HepG2 (cell line): ENCODE measurements around the gene C20orf96. TPM values are rescaled to one million over a fixed set of nuclear protein-coding genes. Genes with fewer than 3 reads are reported as not detected.

ENCODE experiments used
- ATAC-seq: fragments of 200-7000 bp; cut with Tn5 transposase; 3 replicates; pipeline ENCODE4 v1.9.1; 2020; ENCODE audit warnings: mild to moderate bottlenecking, moderate library complexity
- BruUV-seq: library from RNA; stranded (reverse); fragments of 400-500 nt; replicated peaks from 2 replicates; lab custom pipeline; 2021; lab: Mats Ljungman, UMichigan
- CTCF ChIA-PET: fragments of 300-600 bp; formaldehyde crosslinking; extraction: SDS; loops from one replicate; lab custom pipeline; 2021; ENCODE audit warnings: low total read pairs, inconsistent platforms, low intra/inter-chr PET ratio; lab: Yijun Ruan, JAX
- POLR2A ChIA-PET: fragments of 350-600 bp; sonication (Branson Sonifier 250); formaldehyde crosslinking; loops from one replicate; lab custom pipeline; 2020; ENCODE audit warnings: antibody characterized with exemption, inconsistent platforms; lab: Yijun Ruan, JAX
- DNase-seq: peaks from one replicate; pipeline ENCODE4 v3.0.0-alpha.2; 2015; ENCODE audit warnings: low spot score
- FAIRE-seq: peaks from 3 replicates; lab custom pipeline; 2011; peaks lifted over from hg19 to GRCh38; lab: Jason Lieb, UNC
- H2AFZ ChIP-seq: one replicate; pipeline ENCODE4 v1.6.1; 2011; ENCODE audit warnings: low read length, inconsistent platforms
- H3K27ac ChIP-seq: fragments of 300-600 bp; 3 replicates; pipeline ENCODE4 v1.8.0; 2011; ENCODE audit warnings: mixed run types, mild to moderate bottlenecking, mixed read lengths, low read length, inconsistent platforms; ENCODE audit not compliant: insufficient read depth; ENCODE audit errors: extremely low read length
- H3K27me3 ChIP-seq, 2 experiments: fragments of 200-600 bp in 1 of 2; 2 replicates in 1 of 2; 3 replicates in 1 of 2; pipeline versions ENCODE4 v1.6.0 to v1.8.0; 2011; ENCODE audit warnings: low read length in 2 of 2, mild to moderate bottlenecking in 2 of 2, moderate library complexity in 2 of 2, inconsistent platforms in 1 of 2; ENCODE audit not compliant: insufficient read depth in 2 of 2, control insufficient read depth in 1 of 2
- H3K36me3 ChIP-seq, 2 experiments: fragments of 200-600 bp in 1 of 2; replicated peaks in 1 of 2; 2 replicates in 1 of 2; 3 replicates in 1 of 2; pipeline versions ENCODE4 v1.5.1 to v1.8.0; 2011; ENCODE audit warnings: low read length in 2 of 2, inconsistent platforms in 1 of 2; ENCODE audit not compliant: insufficient read depth in 2 of 2, control insufficient read depth in 1 of 2
- H3K4me1 ChIP-seq: 2 replicates; pipeline ENCODE4 v1.5.1; 2012; ENCODE audit warnings: low read length, inconsistent platforms; ENCODE audit not compliant: insufficient read depth
- H3K4me2 ChIP-seq: 2 replicates; pipeline ENCODE4 v1.6.0; 2011; ENCODE audit warnings: low read depth, low read length, inconsistent platforms
- H3K4me3 ChIP-seq, 3 experiments: fragments of 200-600 bp in 1 of 3; sonication (generic), shearing (Covaris generic) in 1 of 3; replicated peaks in 1 of 3; 2 replicates each; pipeline ENCODE4 v1.5.1; 2011 to 2016; ENCODE audit warnings: low read length in 3 of 3, inconsistent platforms in 2 of 3, low read depth in 2 of 3, mild to moderate bottlenecking in 2 of 3, control low read depth in 1 of 3, mixed read lengths in 1 of 3; ENCODE audit not compliant: insufficient read depth in 1 of 3
- H3K79me2 ChIP-seq: one replicate; pipeline ENCODE4 v1.6.1; 2011; ENCODE audit warnings: low read length, inconsistent platforms; ENCODE audit not compliant: insufficient read depth
- H3K9ac ChIP-seq: 2 replicates; pipeline ENCODE4 v1.6.0; 2011; ENCODE audit warnings: mild to moderate bottlenecking, low read depth, low read length, inconsistent platforms; ENCODE audit not compliant: insufficient read depth
- H3K9me3 ChIP-seq: 2 replicates; pipeline ENCODE4 v1.5.1; 2012; ENCODE audit warnings: mild to moderate bottlenecking, low read length
- H4K20me1 ChIP-seq: 2 replicates; pipeline ENCODE4 v1.6.0; 2011; ENCODE audit warnings: inconsistent platforms, mild to moderate bottlenecking, low read length, moderate library complexity; ENCODE audit not compliant: insufficient read depth
- BORCS8-MEF2B ChIP-seq: sonication (generic); formaldehyde crosslinking; IDR thresholded peaks from 2 replicates; pipeline ENCODE4 v1.8.0; 2022; ENCODE audit warnings: mild to moderate bottlenecking, missing genetic modification reagents
- DNMT1 ChIP-seq: sonication (generic); formaldehyde crosslinking; IDR thresholded peaks from 2 replicates; pipeline ENCODE4 v1.5.1; 2020; ENCODE audit warnings: mild to moderate bottlenecking, missing genetic modification reagents
- MEF2D ChIP-seq: sonication (generic); formaldehyde crosslinking; IDR thresholded peaks from 2 replicates; pipeline ENCODE4 v1.5.1; 2020; ENCODE audit warnings: mild to moderate bottlenecking, missing genetic modification reagents
- MTF1 ChIP-seq: sonication (generic); formaldehyde crosslinking; IDR thresholded peaks from 2 replicates; pipeline ENCODE4 v1.5.0; 2020; ENCODE audit warnings: missing genetic modification reagents
- STAT5B ChIP-seq: sonication (generic); formaldehyde crosslinking; IDR thresholded peaks from 2 replicates; pipeline ENCODE4 v1.4.0; 2020; ENCODE audit warnings: missing genetic modification reagents
- U2AF2 ChIP-seq: fragments of 200-400 bp; formaldehyde crosslinking; IDR thresholded peaks from 2 replicates; pipeline ENCODE4 v1.6.1; 2017; ENCODE audit warnings: low read depth, mild to moderate bottlenecking, low read length
- ZMAT3 ChIP-seq: sonication (generic); formaldehyde crosslinking; conservative IDR thresholded peaks from 2 replicates; pipeline ENCODE4 v1.7.0; 2021; ENCODE audit warnings: missing genetic modification reagents
- ZNF138 ChIP-seq: sonication (generic); formaldehyde crosslinking; IDR thresholded peaks from 2 replicates; pipeline ENCODE4 v1.5.0; 2020; ENCODE audit warnings: mild to moderate bottlenecking, low read depth, missing genetic modification reagents
- ZNF432 ChIP-seq: sonication (generic); formaldehyde crosslinking; IDR thresholded peaks from 2 replicates; pipeline ENCODE4 v1.5.0; 2020; ENCODE audit warnings: missing genetic modification reagents, mild to moderate bottlenecking, borderline replicate concordance
- ZNF670 ChIP-seq: sonication (generic); formaldehyde crosslinking; IDR thresholded peaks from 2 replicates; pipeline ENCODE4 v1.8.0; 2022; ENCODE audit warnings: mild to moderate bottlenecking, missing genetic modification reagents, borderline replicate concordance
- ZNF720 ChIP-seq: sonication (generic); formaldehyde crosslinking; IDR thresholded peaks from 2 replicates; pipeline ENCODE4 v1.4.0; 2020; ENCODE audit warnings: missing genetic modification reagents
- ZNF878 ChIP-seq: sonication (generic); formaldehyde crosslinking; IDR thresholded peaks from 2 replicates; pipeline ENCODE4 v1.8.1; 2023; ENCODE audit warnings: mild to moderate bottlenecking, missing genetic modification reagents, moderate library complexity
- WGBS: methylation state at CpG from one replicate; pipeline ENCODE4 v1.1.6; 2017; ENCODE audit warnings: low lambda C conversion rate; 5-methylcytosine and 5-hydroxymethylcytosine counted together
- in situ Hi-C: cut with HindIII; loops from 2 replicates; pipeline ENCODE4 v1.10.0; 2017; ENCODE audit warnings: low pct_unique_long_range_greater_than_20kb; ENCODE audit not compliant: extremely low pct_ligation_motif_present
- intact Hi-C: fragments of 100-400 bp; cut with micrococcal nuclease; formaldehyde crosslinking; loops from one replicate; pipeline ENCODE4 v1.10.0; 2022; ENCODE audit not compliant: unreplicated experiment
- polyA plus RNA-seq, 8 experiments: library from polyadenylated mRNA; depleted of rRNA in 3 of 8; stranded (reverse) in 7 of 8; unstranded in 1 of 8; fragments of >200 nt; fragmentation: Illumina TruSeq in 4 of 8; extraction: Trizol in 4 of 8; gene quantifications; 2 replicates each; pipeline versions ENCODE4 v1.2.1 to v1.2.3, GENCODE V29; 2011 to 2016; ENCODE audit warnings: low read depth in 4 of 8, missing spikeins in 1 of 8, mixed read lengths in 1 of 8; ENCODE audit not compliant: insufficient read depth in 1 of 8
- total RNA-seq, 5 experiments: library from RNA; depleted of rRNA; stranded (reverse); fragments of >200 nt; fragmentation: Illumina TruSeq; extraction: Trizol; gene quantifications; 2 replicates each; pipeline ENCODE4 v1.2.3, GENCODE V29; 2016; ENCODE audit warnings: low read depth in 1 of 5
- TF ChIP-seq, protein P1 (sequence below): sonication (generic); formaldehyde crosslinking; IDR thresholded peaks from 2 replicates; pipeline ENCODE4 v1.4.0; 2020; ENCODE audit warnings: missing genetic modification reagents, borderline replicate concordance
- TF ChIP-seq, protein P2 (sequence below): sonication (generic); formaldehyde crosslinking; IDR thresholded peaks from 2 replicates; pipeline ENCODE4 v1.5.0; 2020; ENCODE audit warnings: mild to moderate bottlenecking, missing genetic modification reagents
- TF ChIP-seq, protein P3 (sequence below): fragments of 450-650 bp; IDR thresholded peaks from 2 replicates; pipeline ENCODE4 v1.6.1; 2016

The C20orf96 gene
- total and polyA plus RNA-seq, 2 of the 13 experiments (the other 11 are each of a cell fraction or from before 2014, with no cell fraction given) = 3.8 to 20.6 TPM

GRCh38 chr20:328027-328974 is 37.8 kb upstream of the C20orf96 start:
- intact Hi-C loops (no loop called here), in situ Hi-C loops (no loop called here)
- Histone ChIP-seq H3K9me3 (no peaks in the 10 kb centered on the region), H2AFZ (no peak overlapping the region), H3K9ac (peak overlapping the region; percentile 77), H3K4me1 (peaks cover 40% of the 10 kb centered on the region), H3K4me2 (peak overlapping the region; percentile 92), H4K20me1 (peaks cover 37% of the 10 kb centered on the region), H3K27ac (peak overlapping the region; percentile 94), H3K79me2 (peaks cover 29% of the 10 kb centered on the region), H3K36me3 (peaks cover 4 to 9% of the 10 kb centered on the region in 2 experiments; a peak in 2 of 5 replicates), H3K4me3 (peak overlapping the region; percentile 62 to 96 (median 93)), H3K27me3 (no peaks in the 10 kb centered on the region; a peak in 1 of 5 replicates)
- ChIA-PET CTCF (interaction anchor here (0.8 kb wide), 1 partner anchor 61 kb away, joined by 3 read pairs; no protein-coding TSS in a partner anchor), POLR2A (interaction anchor here (1.1 to 8.3 kb wide), 4 partner anchors 10 to 32 kb away, joined by 3 to 90 read pairs (median 4); partner anchors contain the start of gene NRSN2)
- FAIRE-seq (no peak), ATAC-seq (no peak), DNase-seq (no peak)
- no TSS peak for BruUV-seq
- 77% methylated on average over 31 of the region's 31 CpGs for WGBS
- TF ChIP-seq, protein P1, sequence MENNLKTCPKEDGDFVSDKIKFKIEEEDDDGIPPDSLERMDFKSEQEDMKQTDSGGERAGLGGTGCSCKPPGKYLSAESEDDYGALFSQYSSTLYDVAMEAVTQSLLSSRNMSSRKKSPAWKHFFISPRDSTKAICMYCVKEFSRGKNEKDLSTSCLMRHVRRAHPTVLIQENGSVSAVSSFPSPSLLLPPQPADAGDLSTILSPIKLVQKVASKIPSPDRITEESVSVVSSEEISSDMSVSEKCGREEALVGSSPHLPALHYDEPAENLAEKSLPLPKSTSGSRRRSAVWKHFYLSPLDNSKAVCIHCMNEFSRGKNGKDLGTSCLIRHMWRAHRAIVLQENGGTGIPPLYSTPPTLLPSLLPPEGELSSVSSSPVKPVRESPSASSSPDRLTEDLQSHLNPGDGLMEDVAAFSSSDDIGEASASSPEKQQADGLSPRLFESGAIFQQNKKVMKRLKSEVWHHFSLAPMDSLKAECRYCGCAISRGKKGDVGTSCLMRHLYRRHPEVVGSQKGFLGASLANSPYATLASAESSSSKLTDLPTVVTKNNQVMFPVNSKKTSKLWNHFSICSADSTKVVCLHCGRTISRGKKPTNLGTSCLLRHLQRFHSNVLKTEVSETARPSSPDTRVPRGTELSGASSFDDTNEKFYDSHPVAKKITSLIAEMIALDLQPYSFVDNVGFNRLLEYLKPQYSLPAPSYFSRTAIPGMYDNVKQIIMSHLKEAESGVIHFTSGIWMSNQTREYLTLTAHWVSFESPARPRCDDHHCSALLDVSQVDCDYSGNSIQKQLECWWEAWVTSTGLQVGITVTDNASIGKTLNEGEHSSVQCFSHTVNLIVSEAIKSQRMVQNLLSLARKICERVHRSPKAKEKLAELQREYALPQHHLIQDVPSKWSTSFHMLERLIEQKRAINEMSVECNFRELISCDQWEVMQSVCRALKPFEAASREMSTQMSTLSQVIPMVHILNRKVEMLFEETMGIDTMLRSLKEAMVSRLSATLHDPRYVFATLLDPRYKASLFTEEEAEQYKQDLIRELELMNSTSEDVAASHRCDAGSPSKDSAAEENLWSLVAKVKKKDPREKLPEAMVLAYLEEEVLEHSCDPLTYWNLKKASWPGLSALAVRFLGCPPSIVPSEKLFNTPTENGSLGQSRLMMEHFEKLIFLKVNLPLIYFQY (CRISPR knock-in tag) = no peak
- no peak for TF ChIP-seq U2AF2
- 0 out of 2 replicates have a peak, but pooled peaks have one; percentile 35 for TF ChIP-seq BORCS8-MEF2B
- no peak for TF ChIP-seq ZNF878 (CRISPR knock-in tag)
- TF ChIP-seq DNMT1 = no peak
- TF ChIP-seq, protein P2, sequence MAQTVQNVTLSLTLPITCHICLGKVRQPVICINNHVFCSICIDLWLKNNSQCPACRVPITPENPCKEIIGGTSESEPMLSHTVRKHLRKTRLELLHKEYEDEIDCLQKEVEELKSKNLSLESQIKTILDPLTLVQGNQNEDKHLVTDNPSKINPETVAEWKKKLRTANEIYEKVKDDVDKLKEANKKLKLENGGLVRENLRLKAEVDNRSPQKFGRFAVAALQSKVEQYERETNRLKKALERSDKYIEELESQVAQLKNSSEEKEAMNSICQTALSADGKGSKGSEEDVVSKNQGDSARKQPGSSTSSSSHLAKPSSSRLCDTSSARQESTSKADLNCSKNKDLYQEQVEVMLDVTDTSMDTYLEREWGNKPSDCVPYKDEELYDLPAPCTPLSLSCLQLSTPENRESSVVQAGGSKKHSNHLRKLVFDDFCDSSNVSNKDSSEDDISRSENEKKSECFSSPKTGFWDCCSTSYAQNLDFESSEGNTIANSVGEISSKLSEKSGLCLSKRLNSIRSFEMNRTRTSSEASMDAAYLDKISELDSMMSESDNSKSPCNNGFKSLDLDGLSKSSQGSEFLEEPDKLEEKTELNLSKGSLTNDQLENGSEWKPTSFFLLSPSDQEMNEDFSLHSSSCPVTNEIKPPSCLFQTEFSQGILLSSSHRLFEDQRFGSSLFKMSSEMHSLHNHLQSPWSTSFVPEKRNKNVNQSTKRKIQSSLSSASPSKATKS (CRISPR knock-in tag) = no peak
- TF ChIP-seq MTF1 (CRISPR knock-in tag) = no peak
- no peak for TF ChIP-seq ZNF432 (CRISPR knock-in tag)
- TF ChIP-seq ZMAT3 (CRISPR knock-in tag) = no peak
- TF ChIP-seq MEF2D (CRISPR knock-in tag) = 0 out of 2 replicates have a peak, but pooled peaks have one; percentile 15
- TF ChIP-seq ZNF138 = 0 out of 2 replicates have a peak, but pooled peaks have one; percentile 13
- TF ChIP-seq, protein P3, sequence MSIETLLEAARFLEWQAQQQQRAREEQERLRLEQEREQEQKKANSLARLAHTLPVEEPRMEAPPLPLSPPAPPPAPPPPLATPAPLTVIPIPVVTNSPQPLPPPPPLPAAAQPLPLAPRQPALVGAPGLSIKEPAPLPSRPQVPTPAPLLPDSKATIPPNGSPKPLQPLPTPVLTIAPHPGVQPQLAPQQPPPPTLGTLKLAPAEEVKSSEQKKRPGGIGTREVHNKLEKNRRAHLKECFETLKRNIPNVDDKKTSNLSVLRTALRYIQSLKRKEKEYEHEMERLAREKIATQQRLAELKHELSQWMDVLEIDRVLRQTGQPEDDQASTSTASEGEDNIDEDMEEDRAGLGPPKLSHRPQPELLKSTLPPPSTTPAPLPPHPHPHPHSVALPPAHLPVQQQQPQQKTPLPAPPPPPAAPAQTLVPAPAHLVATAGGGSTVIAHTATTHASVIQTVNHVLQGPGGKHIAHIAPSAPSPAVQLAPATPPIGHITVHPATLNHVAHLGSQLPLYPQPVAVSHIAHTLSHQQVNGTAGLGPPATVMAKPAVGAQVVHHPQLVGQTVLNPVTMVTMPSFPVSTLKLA = no peak
- TF ChIP-seq STAT5B (CRISPR knock-in tag) = no peak
- no peak for TF ChIP-seq ZNF670 (CRISPR knock-in tag)
- TF ChIP-seq ZNF720 (CRISPR knock-in tag) = 0 out of 2 replicates have a peak, but pooled peaks have one; percentile 21
